Common myeloid progenitor, CD34-positive (primary cell): Measurements from ENCODE around the gene SNN.

Experiments
- CTCF ChIA-PET: fragments of 350-600 bp; sonication (Branson Sonifier 250); formaldehyde crosslinking; loops from one replicate; lab custom pipeline; 2021; ENCODE audit warnings: antibody characterized with exemption; lab: Charles Lee
- POLR2A ChIA-PET: fragments of 350-600 bp; sonication (Branson Sonifier 250); formaldehyde crosslinking; loops from one replicate; lab custom pipeline; 2021; ENCODE audit warnings: antibody characterized with exemption; lab: Charles Lee
- DNase-seq, 3 donors: peaks; one replicate each; pipeline versions ENCODE4 v3.0.0 to v3.0.0-alpha.2; 2013
- H3K27ac ChIP-seq, 2 experiments: 1 replicate in 1 of 2; 2 replicates in 1 of 2; pipeline ENCODE4 v1.7.0; 2013; ENCODE audit warnings: inconsistent platforms in 2 of 2, low read length in 2 of 2, mild to moderate bottlenecking in 2 of 2, low read depth in 1 of 2, moderate library complexity in 1 of 2; ENCODE audit not compliant: severe bottlenecking in 2 of 2, insufficient read depth in 1 of 2, poor library complexity in 1 of 2
- H3K27me3 ChIP-seq, 5 experiments: replicated peaks in 2 of 5; 1 replicate in 3 of 5; 2 replicates in 2 of 5; pipeline versions ENCODE4 v1.6.1 to v1.7.0; 2013; ENCODE audit warnings: low read length in 4 of 5, mild to moderate bottlenecking in 2 of 5, moderate library complexity in 2 of 5, inconsistent platforms in 1 of 5; ENCODE audit not compliant: insufficient read depth in 5 of 5, control insufficient read depth in 4 of 5
- H3K36me3 ChIP-seq, 4 experiments: 1 replicate in 2 of 4; 2 replicates in 2 of 4; pipeline versions ENCODE4 v1.6.1 to v1.7.0; 2013; ENCODE audit warnings: low read length in 3 of 4, control low read depth in 1 of 4, mild to moderate bottlenecking in 1 of 4; ENCODE audit not compliant: control insufficient read depth in 4 of 4, insufficient read depth in 4 of 4
- H3K4me1 ChIP-seq, 4 experiments: 1 replicate in 3 of 4; 2 replicates in 1 of 4; pipeline versions ENCODE4 v1.6.1 to v1.7.1; 2013; ENCODE audit warnings: low read length in 3 of 4, mild to moderate bottlenecking in 3 of 4, control low read depth in 1 of 4, inconsistent platforms in 1 of 4, moderate library complexity in 1 of 4; ENCODE audit not compliant: control insufficient read depth in 4 of 4, insufficient read depth in 4 of 4; ENCODE audit errors: control extremely low read depth in 1 of 4
- H3K4me3 ChIP-seq, 7 experiments: 1 replicate in 4 of 7; 2 replicates in 3 of 7; pipeline versions ENCODE4 v1.5.1 to v1.7.0; 2013; ENCODE audit warnings: mild to moderate bottlenecking in 7 of 7, low read length in 6 of 7, moderate library complexity in 6 of 7, inconsistent platforms in 2 of 7, low read depth in 2 of 7, control low read depth in 1 of 7; ENCODE audit not compliant: insufficient read depth in 4 of 7, control insufficient read depth in 1 of 7; ENCODE audit errors: extremely low read depth in 1 of 7
- H3K9me3 ChIP-seq, 5 experiments: 1 replicate in 4 of 5; 2 replicates in 1 of 5; pipeline versions ENCODE4 v1.6.1 to v1.7.1; 2013; ENCODE audit warnings: low read length in 4 of 5, mild to moderate bottlenecking in 2 of 5, inconsistent platforms in 1 of 5, low read depth in 1 of 5, moderate library complexity in 1 of 5; ENCODE audit not compliant: control insufficient read depth in 4 of 5, insufficient read depth in 2 of 5; ENCODE audit errors: control extremely low read depth in 1 of 5
- WGBS: methylation state at CpG from one replicate; pipeline ENCODE4 v1.1.5; 2013; ENCODE audit not compliant: insufficient coverage; 5-methylcytosine and 5-hydroxymethylcytosine counted together

SNN gene

DNA sequence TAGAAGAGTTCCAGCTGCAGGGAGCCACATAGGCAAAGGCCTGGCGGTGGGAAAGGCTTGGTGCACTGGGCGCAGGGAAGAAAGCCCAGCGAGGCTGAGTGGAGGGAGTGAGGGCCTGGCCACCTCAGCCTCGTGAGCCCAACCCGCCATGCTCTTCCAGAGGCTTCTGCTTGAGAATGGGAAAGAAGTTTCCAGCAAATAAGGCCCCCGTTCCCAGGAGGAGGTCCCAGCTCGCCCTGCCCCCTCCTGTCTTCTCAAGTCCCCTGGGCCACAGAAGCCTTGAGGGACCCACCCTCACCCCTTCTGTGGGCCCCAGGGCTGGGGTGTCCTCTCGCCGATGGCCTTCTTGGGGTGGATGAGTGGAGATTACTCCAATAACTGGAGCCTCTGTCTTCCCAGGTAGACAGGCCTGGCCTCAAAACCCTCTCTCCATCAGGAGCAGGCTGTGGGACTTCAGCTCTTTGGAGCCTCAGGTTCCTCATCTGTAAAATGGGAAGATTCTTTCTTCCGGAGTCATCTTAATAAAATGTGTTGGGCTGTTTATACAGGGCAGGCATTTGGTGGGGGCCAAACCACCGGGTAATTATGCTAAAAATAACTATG, 933 bp upstream of the SNN start:
- peaks cover 5 to 57% (median 41%) of the 10 kb centered on the region in 4 experiments for H3K4me1 ChIP-seq
- H3K4me3 ChIP-seq: no peak overlapping the region
- ChIA-PET POLR2A (no interaction called here), CTCF (no interaction called here)
- no peak for DNase-seq
- no peaks in the 10 kb centered on the region for H3K36me3 ChIP-seq
- WGBS: 83% methylated on average over 6 of the region's 11 CpGs
- no peaks in the 10 kb centered on the region for H3K9me3 ChIP-seq
- no peak overlapping the region for H3K27ac ChIP-seq
- no peaks in the 10 kb centered on the region for H3K27me3 ChIP-seq

DNA sequence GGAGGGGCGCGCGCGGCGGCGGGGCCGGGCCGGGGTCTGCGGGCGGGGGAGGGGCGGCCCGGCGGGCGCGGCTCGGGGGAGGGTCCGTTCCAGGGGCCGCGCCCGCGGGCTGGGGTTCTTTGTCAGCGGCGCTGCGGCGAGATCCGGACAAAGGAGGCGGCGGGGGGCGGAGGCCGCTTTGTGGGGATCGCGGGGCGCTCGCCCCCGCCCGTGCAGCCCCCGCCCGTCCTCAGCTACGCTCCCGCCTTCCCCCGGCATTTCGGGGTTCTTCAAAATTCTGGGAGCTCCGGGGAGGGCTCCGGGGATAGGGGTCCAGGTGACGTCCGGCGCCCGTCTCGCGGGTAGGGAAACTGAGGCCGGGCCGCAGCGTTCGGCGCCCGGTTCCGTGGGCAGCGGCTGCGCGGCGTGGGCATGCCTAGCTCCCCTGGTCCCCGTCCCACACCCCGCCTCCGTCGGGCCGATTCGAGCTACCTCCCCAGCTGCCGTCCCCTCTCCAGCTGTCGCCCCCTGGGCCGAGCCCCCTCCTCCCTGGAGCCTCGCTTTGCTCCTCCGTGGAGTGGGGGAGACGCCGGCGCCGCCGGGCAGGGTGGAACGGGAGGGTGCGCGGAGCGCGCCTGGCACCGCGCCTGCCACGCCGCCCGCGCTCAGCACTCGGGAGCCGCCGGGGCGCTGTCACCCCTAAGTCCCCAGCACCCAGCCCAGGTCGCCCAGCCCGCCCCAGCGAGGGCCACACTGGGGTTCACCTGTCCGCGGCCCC, 546 bp downstream of the SNN start:
- Histone ChIP-seq H3K36me3 (no peaks in the 10 kb centered on the region), H3K27ac (no peak overlapping the region), H3K9me3 (no peaks in the 10 kb centered on the region), H3K4me3 (peak overlapping the region; percentile 50 to 82 (median 72)), H3K27me3 (no peaks in the 10 kb centered on the region), H3K4me1 (peaks cover 5 to 68% (median 50%) of the 10 kb centered on the region in 4 experiments)
- peak in 1 of 3 donors; percentile 30 for DNase-seq
- WGBS: 0% methylated on average over 57 of the region's 97 CpGs
- CTCF ChIA-PET: interaction anchor here (1.5 kb wide), 1 partner anchor 9 kb away, joined by 4 read pairs; no protein-coding TSS in a partner anchor
- POLR2A ChIA-PET: no interaction called here

- peak overlapping the region; percentile 50 to 82 (median 72) for H3K4me3 ChIP-seq
- POLR2A ChIA-PET: no interaction called here
These were observed 1.3 kb downstream of the SNN start for GRCh38 chr16:11669380-11670146.

GRCh38 chr16:11670171-11671131, 2.2 kb downstream of the SNN start:
- no peaks in the 10 kb centered on the region for H3K9me3 ChIP-seq
- H3K36me3 ChIP-seq: peaks cover 0 to 8% (median 0%) of the 10 kb centered on the region in 4 experiments
- POLR2A ChIA-PET: interaction anchor here (0.5 kb wide), 1 partner anchor 40 kb away, joined by 3 read pairs; no protein-coding TSS in a partner anchor
- no peaks in the 10 kb centered on the region for H3K27me3 ChIP-seq
- CTCF ChIA-PET: interaction anchor here (1.4 kb wide), 1 partner anchor 44 kb away, joined by 4 read pairs; no protein-coding TSS in a partner anchor
- 81% methylated on average over 22 of the region's 27 CpGs for WGBS
- H3K4me1 ChIP-seq: peaks cover 2 to 65% (median 49%) of the 10 kb centered on the region in 4 experiments
- DNase-seq: no peak
- no peak overlapping the region for H3K27ac ChIP-seq
- H3K4me3 ChIP-seq: peak overlapping the region in 1 of 7 experiments; percentile 82

More at GRCh38 chr16:11669380-11670146, 1.3 kb downstream of the SNN start:
- WGBS: 39% methylated on average over 19 of the region's 22 CpGs
- peak in 2 of 3 donors; percentile 47 to 56 for DNase-seq
- Histone ChIP-seq H3K27me3 (no peaks in the 10 kb centered on the region), H3K27ac (no peak overlapping the region), H3K36me3 (peaks cover 0 to 7% (median 0%) of the 10 kb centered on the region in 4 experiments), H3K9me3 (no peaks in the 10 kb centered on the region), H3K4me1 (peaks cover 4 to 70% (median 51%) of the 10 kb centered on the region in 4 experiments)
- CTCF ChIA-PET: interaction anchor here (1.5 kb wide), 1 partner anchor 8 kb away, joined by 4 read pairs; no protein-coding TSS in a partner anchor

DNA sequence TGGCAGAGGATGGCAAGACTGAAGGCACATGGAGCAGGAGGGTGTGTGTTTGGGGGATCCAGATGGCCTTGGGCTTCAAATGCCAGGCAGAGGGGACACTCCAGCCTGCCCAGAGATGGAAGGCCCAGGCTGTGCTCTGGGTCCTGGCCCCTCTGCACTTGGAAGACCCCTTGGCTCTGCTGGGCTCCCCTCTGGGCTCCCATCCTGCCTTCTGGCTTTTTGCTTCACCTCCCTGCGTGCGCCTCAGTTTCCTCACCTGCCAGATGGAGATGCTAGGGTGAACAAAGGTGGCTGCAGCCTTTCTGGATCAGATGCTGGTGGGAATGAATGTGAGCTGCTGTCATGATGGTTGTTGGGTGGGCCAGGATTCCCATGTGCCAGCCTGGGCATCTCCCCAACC, 3.0 kb downstream of the SNN start:
- H3K27ac ChIP-seq: no peak overlapping the region

GRCh38 chr16:11671676-11672075, 3.4 kb downstream of the SNN start:
- no peaks in the 10 kb centered on the region for H3K27me3 ChIP-seq
- peaks cover 2 to 56% (median 42%) of the 10 kb centered on the region in 4 experiments for H3K4me1 ChIP-seq
- 100% methylated on average over 7 of the region's 8 CpGs for WGBS
- ChIA-PET POLR2A (no interaction called here), CTCF (interaction anchor here (1.4 kb wide), 1 partner anchor 43 kb away, joined by 4 read pairs; no protein-coding TSS in a partner anchor)
- H3K9me3 ChIP-seq: no peaks in the 10 kb centered on the region
- H3K4me3 ChIP-seq: no peak overlapping the region
- no peak for DNase-seq
- H3K36me3 ChIP-seq: peaks cover 0 to 21% (median 5%) of the 10 kb centered on the region in 4 experiments
- H3K27ac ChIP-seq: no peak overlapping the region

More for the DNA sequence above, 3.0 kb downstream of the SNN start:
- ChIA-PET CTCF (interaction anchor here (1.4 kb wide), 1 partner anchor 43 kb away, joined by 4 read pairs; no protein-coding TSS in a partner anchor), POLR2A (interaction anchor here (0.5 kb wide), 1 partner anchor 39 kb away, joined by 3 read pairs; no protein-coding TSS in a partner anchor)
- Histone ChIP-seq H3K4me1 (peaks cover 2 to 56% (median 43%) of the 10 kb centered on the region in 4 experiments), H3K4me3 (no peak overlapping the region), H3K27me3 (no peaks in the 10 kb centered on the region), H3K36me3 (peaks cover 0 to 17% (median 2%) of the 10 kb centered on the region in 4 experiments), H3K9me3 (no peaks in the 10 kb centered on the region)
- 100% methylated on average over 1 of the region's 2 CpGs for WGBS
- DNase-seq: no peak
